LNCAP (cell line): ENCODE measurements around the gene DMD.

ENCODE experiments used
- CTCF ChIP-seq: fragments of 450-650 bp; IDR thresholded peaks from 2 replicates; pipeline ENCODE4 v1.5.1; 2017; ENCODE audit warnings: mild to moderate bottlenecking

The DMD gene

GRCh38 chrX:32954125-32954524 is 257.2 kb downstream of the DMD start:
- no peak for TF ChIP-seq CTCF

GRCh38 chrX:32948130-32948529 is 263.2 kb downstream of the DMD start:
- no peak for TF ChIP-seq CTCF

GRCh38 chrX:32937043-32937442 is 274.3 kb downstream of the DMD start:
- no peak for TF ChIP-seq CTCF

GRCh38 chrX:32933548-32933947 is 277.8 kb downstream of the DMD start:
- no peak for TF ChIP-seq CTCF

GRCh38 chrX:32929040-32929439 is 282.3 kb downstream of the DMD start:
- TF ChIP-seq CTCF: no peak

- no peak for TF ChIP-seq CTCF
Observed at GRCh38 chrX:32896088-32896487, 315.3 kb downstream of the DMD start.

- no peak for TF ChIP-seq CTCF
Observed at GRCh38 chrX:32894679-32895078, 316.7 kb downstream of the DMD start.

GRCh38 chrX:32893751-32894150 is 317.6 kb downstream of the DMD start:
- TF ChIP-seq CTCF: no peak
